GM21529 (cell line): ENCODE measurements around the gene IQCN.

Experiments used
- ATAC-seq: cut with Tn5 transposase; IDR thresholded peaks from one replicate; pipeline ENCODE4 v1.9.1; 2021; ENCODE audit not compliant: unreplicated experiment

Gene IQCN

GRCh38 chr19:18304458-18305310 is 30.4 kb upstream of the IQCN start:
- ATAC-seq: no peak

GRCh38 chr19:18304208-18304457 is 29.9 kb upstream of the IQCN start:
- no peak for ATAC-seq

GRCh38 chr19:18301718-18302111 is 27.5 kb upstream of the IQCN start:
- ATAC-seq: no peak

GRCh38 chr19:18300930-18301717 is 26.9 kb upstream of the IQCN start:
- ATAC-seq: no peak

- ATAC-seq: no peak
Measured at GRCh38 chr19:18299654-18300053, 25.4 kb upstream of the IQCN start.

- no peak for ATAC-seq
Measured at GRCh38 chr19:18298601-18299000, 24.3 kb upstream of the IQCN start.

GRCh38 chr19:18297308-18297707 is 23.1 kb upstream of the IQCN start:
- ATAC-seq: no peak

- ATAC-seq: no peak
Measured at GRCh38 chr19:18295034-18295451, 20.8 kb upstream of the IQCN start.

GRCh38 chr19:18294467-18294864 is 20.2 kb upstream of the IQCN start:
- ATAC-seq: no peak

GRCh38 chr19:18293642-18294466 is 19.6 kb upstream of the IQCN start:
- no peak for ATAC-seq

- no peak for ATAC-seq
Measured at GRCh38 chr19:18292810-18293641, 18.8 kb upstream of the IQCN start.

GRCh38 chr19:18292462-18292809 is 18.2 kb upstream of the IQCN start:
- ATAC-seq: no peak

- peak; percentile 45 for ATAC-seq
Measured at GRCh38 chr19:18291590-18292461, 17.6 kb upstream of the IQCN start.

GRCh38 chr19:18291019-18291524 is 16.8 kb upstream of the IQCN start:
- peak; percentile 11 for ATAC-seq

- ATAC-seq: no peak
Measured at GRCh38 chr19:18290302-18291018, 16.2 kb upstream of the IQCN start.

- no peak for ATAC-seq
Measured at GRCh38 chr19:18289471-18290301, 15.4 kb upstream of the IQCN start.

GRCh38 chr19:18287836-18288772 is 13.9 kb upstream of the IQCN start:
- ATAC-seq: no peak
